Measurements from ENCODE around the gene TUNAR.

TUNAR gene

GRCh38 chr14:95862243-95862642, 14.4 kb upstream of the TUNAR start:
- Histone ChIP-seq H3K4me1 (ENCODE audit: insufficient read depth, low read length, severe bottlenecking) (no peaks in the 10 kb centered on the region), H4K20me1 (ENCODE audit: insufficient read depth, low read length) (no peaks in the 10 kb centered on the region), H3F3A (ENCODE audit: insufficient read depth, low read length) (no peaks in the 10 kb centered on the region), H3K36me3 (ENCODE audit: insufficient read depth, low read length) (no peaks in the 10 kb centered on the region), H3K9ac (ENCODE audit: low read length) (no peak overlapping the region), H3K4me2 (ENCODE audit: low read length) (no peak overlapping the region), H3K79me2 (ENCODE audit: insufficient read depth, low read length) (no peaks in the 10 kb centered on the region), H3K4me3 (ENCODE audit: low read depth, low read length, poor library complexity, severe bottlenecking) (no peak overlapping the region), H3K9me2 (ENCODE audit: low read depth, low read length) (no peaks in the 10 kb centered on the region), H3K27me3 (ENCODE audit: insufficient read depth, low read length) (peaks cover 8% of the 10 kb centered on the region; the same call in 1 of the 2 replicates), H3K27ac (ENCODE audit: low read depth, low read length, poor library complexity, severe bottlenecking) (no peak overlapping the region), H3K9me3 (ENCODE audit: low read length) (no peaks in the 10 kb centered on the region), H2AFZ (ENCODE audit: low read length) (no peak overlapping the region)
- no peak for TF ChIP-seq EZH2 (IDR thresholded peaks at IDR 0.05; ENCODE audit: borderline replicate concordance, low read length)

DNA sequence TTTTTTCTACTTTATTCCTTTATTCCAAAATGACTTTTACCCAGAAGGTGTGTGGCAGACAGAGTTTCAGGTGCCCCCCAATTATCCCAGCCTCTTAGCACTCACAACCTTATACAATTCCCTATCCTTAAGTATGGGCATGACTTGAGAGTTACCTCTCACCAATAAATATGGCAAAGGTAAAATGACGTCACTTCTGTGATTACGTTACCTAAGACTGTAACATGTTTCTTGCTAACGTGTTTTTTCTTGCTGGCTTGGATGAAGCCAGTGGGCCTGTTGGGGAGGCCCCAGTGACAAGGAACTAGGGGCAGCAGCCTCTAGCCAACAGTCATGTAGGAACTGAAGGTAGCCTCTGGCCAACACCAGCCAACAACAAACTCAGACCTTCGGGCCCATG, 13.3 kb upstream of the TUNAR start:
- H3K27me3 ChIP-seq (ENCODE audit: insufficient read depth, low read length): peaks cover 8% of the 10 kb centered on the region; the same call in 1 of the 2 replicates
- TF ChIP-seq, protein P1, sequence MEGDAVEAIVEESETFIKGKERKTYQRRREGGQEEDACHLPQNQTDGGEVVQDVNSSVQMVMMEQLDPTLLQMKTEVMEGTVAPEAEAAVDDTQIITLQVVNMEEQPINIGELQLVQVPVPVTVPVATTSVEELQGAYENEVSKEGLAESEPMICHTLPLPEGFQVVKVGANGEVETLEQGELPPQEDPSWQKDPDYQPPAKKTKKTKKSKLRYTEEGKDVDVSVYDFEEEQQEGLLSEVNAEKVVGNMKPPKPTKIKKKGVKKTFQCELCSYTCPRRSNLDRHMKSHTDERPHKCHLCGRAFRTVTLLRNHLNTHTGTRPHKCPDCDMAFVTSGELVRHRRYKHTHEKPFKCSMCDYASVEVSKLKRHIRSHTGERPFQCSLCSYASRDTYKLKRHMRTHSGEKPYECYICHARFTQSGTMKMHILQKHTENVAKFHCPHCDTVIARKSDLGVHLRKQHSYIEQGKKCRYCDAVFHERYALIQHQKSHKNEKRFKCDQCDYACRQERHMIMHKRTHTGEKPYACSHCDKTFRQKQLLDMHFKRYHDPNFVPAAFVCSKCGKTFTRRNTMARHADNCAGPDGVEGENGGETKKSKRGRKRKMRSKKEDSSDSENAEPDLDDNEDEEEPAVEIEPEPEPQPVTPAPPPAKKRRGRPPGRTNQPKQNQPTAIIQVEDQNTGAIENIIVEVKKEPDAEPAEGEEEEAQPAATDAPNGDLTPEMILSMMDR (IDR thresholded peaks at IDR 0.05; ENCODE audit: low read length): no peak
- TF ChIP-seq EZH2 (IDR thresholded peaks at IDR 0.05; ENCODE audit: borderline replicate concordance, low read length): no peak
- H3K4me3 ChIP-seq (ENCODE audit: low read depth, low read length, poor library complexity, severe bottlenecking): no peak overlapping the region
- no peaks in the 10 kb centered on the region for H4K20me1 ChIP-seq (ENCODE audit: insufficient read depth, low read length)
- H2AFZ ChIP-seq (ENCODE audit: low read length): no peak overlapping the region
- H3K27ac ChIP-seq (ENCODE audit: low read depth, low read length, poor library complexity, severe bottlenecking): no peak overlapping the region
- no peaks in the 10 kb centered on the region for H3K79me2 ChIP-seq (ENCODE audit: insufficient read depth, low read length)
- H3K36me3 ChIP-seq (ENCODE audit: insufficient read depth, low read length): no peaks in the 10 kb centered on the region
- H3K9me2 ChIP-seq (ENCODE audit: low read depth, low read length): no peaks in the 10 kb centered on the region
- no peak overlapping the region for H3K4me2 ChIP-seq (ENCODE audit: low read length)
- no peak overlapping the region for H3K9ac ChIP-seq (ENCODE audit: low read length)
- H3K9me3 ChIP-seq (ENCODE audit: low read length): no peaks in the 10 kb centered on the region
- H3F3A ChIP-seq (ENCODE audit: insufficient read depth, low read length): no peaks in the 10 kb centered on the region
- no peaks in the 10 kb centered on the region for H3K4me1 ChIP-seq (ENCODE audit: insufficient read depth, low read length, severe bottlenecking)

DNA sequence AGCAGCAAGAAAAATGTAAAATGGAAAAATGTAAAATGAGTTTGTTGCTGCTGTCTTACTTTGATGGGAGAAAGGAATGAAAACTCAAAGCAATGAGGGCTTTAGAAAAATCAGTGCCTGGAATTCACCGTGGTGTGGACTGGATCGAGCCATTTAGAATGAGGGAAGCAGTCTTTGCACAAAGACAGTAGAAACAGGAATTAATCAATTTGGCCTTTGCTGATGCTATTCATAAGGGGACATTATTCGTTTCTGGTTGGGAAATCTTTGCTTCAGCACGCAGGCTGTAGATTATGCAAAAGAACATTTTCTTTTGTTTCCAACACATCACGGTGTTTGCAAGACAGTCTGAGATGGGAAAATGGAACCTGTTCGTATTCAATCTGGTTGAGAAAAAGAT, 6.9 kb upstream of the TUNAR start:
- Histone ChIP-seq H2AFZ (ENCODE audit: low read length) (no peak overlapping the region), H3K36me3 (ENCODE audit: insufficient read depth, low read length) (no peaks in the 10 kb centered on the region), H3K9me2 (ENCODE audit: low read depth, low read length) (no peaks in the 10 kb centered on the region), H3K27me3 (ENCODE audit: insufficient read depth, low read length) (0 out of 2 replicates have a peak, but pooled peaks cover 5% of the 10 kb centered on the region), H3K4me1 (ENCODE audit: insufficient read depth, low read length, severe bottlenecking) (no peaks in the 10 kb centered on the region), H3K4me3 (ENCODE audit: low read depth, low read length, poor library complexity, severe bottlenecking) (no peak overlapping the region), H3F3A (ENCODE audit: insufficient read depth, low read length) (no peaks in the 10 kb centered on the region), H3K27ac (ENCODE audit: low read depth, low read length, poor library complexity, severe bottlenecking) (no peak overlapping the region), H3K79me2 (ENCODE audit: insufficient read depth, low read length) (no peaks in the 10 kb centered on the region), H3K4me2 (ENCODE audit: low read length) (no peak overlapping the region), H3K9ac (ENCODE audit: low read length) (no peak overlapping the region), H3K9me3 (ENCODE audit: low read length) (no peaks in the 10 kb centered on the region), H4K20me1 (ENCODE audit: insufficient read depth, low read length) (no peaks in the 10 kb centered on the region)
- TF ChIP-seq, protein P1 (IDR thresholded peaks at IDR 0.05; ENCODE audit: low read length): no peak
- no peak for TF ChIP-seq EZH2 (IDR thresholded peaks at IDR 0.05; ENCODE audit: borderline replicate concordance, low read length)

- no peaks in the 10 kb centered on the region for H3F3A ChIP-seq (ENCODE audit: insufficient read depth, low read length)
- no peak overlapping the region for H3K27ac ChIP-seq (ENCODE audit: low read depth, low read length, poor library complexity, severe bottlenecking)
- H3K27me3 ChIP-seq (ENCODE audit: insufficient read depth, low read length): 0 out of 2 replicates have a peak, but pooled peaks cover 5% of the 10 kb centered on the region
- no peaks in the 10 kb centered on the region for H3K9me3 ChIP-seq (ENCODE audit: low read length)
- H3K79me2 ChIP-seq (ENCODE audit: insufficient read depth, low read length): no peaks in the 10 kb centered on the region
- H3K9me2 ChIP-seq (ENCODE audit: low read depth, low read length): no peaks in the 10 kb centered on the region
- no peaks in the 10 kb centered on the region for H3K36me3 ChIP-seq (ENCODE audit: insufficient read depth, low read length)
- H3K4me1 ChIP-seq (ENCODE audit: insufficient read depth, low read length, severe bottlenecking): no peaks in the 10 kb centered on the region
- H2AFZ ChIP-seq (ENCODE audit: low read length): no peak overlapping the region
- H4K20me1 ChIP-seq (ENCODE audit: insufficient read depth, low read length): no peaks in the 10 kb centered on the region
- H3K9ac ChIP-seq (ENCODE audit: low read length): no peak overlapping the region
- TF ChIP-seq, protein P1 (IDR thresholded peaks at IDR 0.05; ENCODE audit: low read length): no peak
- no peak for TF ChIP-seq EZH2 (IDR thresholded peaks at IDR 0.05; ENCODE audit: borderline replicate concordance, low read length)
- no peak overlapping the region for H3K4me2 ChIP-seq (ENCODE audit: low read length)
- H3K4me3 ChIP-seq (ENCODE audit: low read depth, low read length, poor library complexity, severe bottlenecking): no peak overlapping the region
These were observed 5.9 kb upstream of the TUNAR start for GRCh38 chr14:95870772-95871171.

Measured in OCI-LY1 (cell line).